ENCODE results near the gene CRYGS.
"Not testable (repeated sequence)": the region's sequence is repeated elsewhere in the genome, so short reads cannot be mapped to it uniquely, and the experiment has no call there.

The CRYGS gene

GRCh38 chr3:186540221-186540834 is 3.9 kb downstream of the CRYGS start:
- TF ChIP-seq CTCF (IDR thresholded peaks at IDR 0.05; ENCODE audit: low read depth, low read length) = peak; percentile 75
- Histone ChIP-seq H3K9me3 (no peaks in the 10 kb centered on the region), H3K4me1 (peaks cover 39% of the 10 kb centered on the region), H3K36me3 (peaks cover 2% of the 10 kb centered on the region; the same call in 1 of the 2 replicates), H3K4me3 (ENCODE audit: low read depth, low read length) (peak overlapping the region; percentile 32), H3K27me3 (no peaks in the 10 kb centered on the region)
- peak; percentile 75 for DNase-seq

GRCh38 chr3:186538779-186539178 is 5.4 kb downstream of the CRYGS start:
- no peak for TF ChIP-seq CTCF (IDR thresholded peaks at IDR 0.05; ENCODE audit: low read depth, low read length)
- H3K4me1 ChIP-seq = peaks cover 46% of the 10 kb centered on the region
- H3K36me3 ChIP-seq = no peaks in the 10 kb centered on the region
- no peak overlapping the region for H3K4me3 ChIP-seq (ENCODE audit: low read depth, low read length)
- no peaks in the 10 kb centered on the region for H3K9me3 ChIP-seq
- DNase-seq = no peak
- no peaks in the 10 kb centered on the region for H3K27me3 ChIP-seq

DNA sequence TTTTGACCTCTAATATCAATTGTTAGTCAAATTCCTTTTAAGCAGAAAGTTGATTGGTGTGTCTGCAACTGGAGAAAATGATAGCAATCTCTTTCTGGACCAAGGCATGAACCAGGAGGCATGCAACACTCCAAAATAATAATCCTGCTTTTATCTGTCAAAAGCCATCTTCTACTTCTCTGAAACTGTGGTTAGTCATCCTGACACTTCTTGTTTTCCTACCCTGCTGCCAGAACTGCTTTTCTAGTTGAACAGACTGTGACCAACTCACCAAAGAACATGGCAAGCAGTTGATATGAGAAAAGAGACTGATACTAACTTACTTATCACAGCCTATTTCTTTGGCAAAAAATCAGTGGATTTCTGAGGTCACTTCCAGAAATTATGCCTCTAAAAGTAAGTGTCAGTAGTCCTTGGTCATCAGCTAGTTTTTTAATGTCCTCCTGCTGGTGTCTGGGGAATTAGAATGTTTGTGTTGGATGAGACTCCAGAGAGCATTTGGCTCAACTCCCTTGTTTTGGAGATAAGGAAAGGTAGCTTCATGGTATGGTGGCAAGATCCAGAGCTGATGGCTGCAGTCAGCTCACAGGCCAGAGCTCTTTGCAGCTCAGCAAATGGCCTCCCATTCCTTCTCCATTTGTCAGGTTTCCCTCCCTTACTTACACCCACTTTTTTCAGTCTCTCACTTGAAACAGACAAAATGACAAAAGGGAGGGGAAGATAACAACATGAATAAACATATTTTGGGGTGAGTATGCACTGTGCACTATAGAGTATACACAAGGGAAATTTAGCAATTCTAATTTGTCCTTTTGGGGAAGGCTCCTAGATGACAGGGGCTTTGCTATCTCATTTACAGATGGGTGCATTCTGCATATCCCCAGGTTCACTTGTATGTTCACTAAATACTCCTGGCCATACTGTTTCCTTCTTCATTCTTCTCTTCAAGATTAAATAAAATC is 7.0 kb downstream of the CRYGS start:
- no peak for TF ChIP-seq CTCF (IDR thresholded peaks at IDR 0.05; ENCODE audit: low read depth, low read length)
- Histone ChIP-seq H3K9me3 (no peaks in the 10 kb centered on the region), H3K27me3 (no peaks in the 10 kb centered on the region), H3K4me3 (ENCODE audit: low read depth, low read length) (no peak overlapping the region), H3K36me3 (no peaks in the 10 kb centered on the region), H3K4me1 (peaks cover 54% of the 10 kb centered on the region)
- DNase-seq = peak; percentile 51

GRCh38 chr3:186534113-186534669 is 10.0 kb downstream of the CRYGS start:
- TF ChIP-seq CTCF (IDR thresholded peaks at IDR 0.05; ENCODE audit: low read depth, low read length) = no peak

DNA sequence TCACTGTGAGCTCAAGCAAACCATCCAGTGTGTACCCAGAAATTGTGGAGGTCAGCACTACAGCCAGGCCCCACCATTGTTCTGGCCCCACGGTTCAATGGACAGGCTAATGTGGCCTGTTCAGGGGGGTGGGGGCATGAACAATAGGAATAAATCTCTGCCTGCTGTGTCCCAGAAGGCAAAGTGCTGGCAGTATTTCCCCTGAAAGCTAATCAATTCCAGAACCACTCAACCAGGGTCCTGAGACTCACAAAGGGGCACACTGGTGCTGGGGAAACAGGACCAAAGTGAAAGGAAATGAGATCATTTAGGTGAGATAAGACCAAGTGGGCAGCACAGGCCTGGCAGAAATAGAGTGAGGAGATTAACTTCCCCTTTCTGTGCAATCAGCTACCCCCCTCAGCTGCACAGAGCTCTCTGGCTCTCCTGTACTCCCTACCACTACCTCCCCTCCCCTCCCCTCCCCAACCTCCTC is 11.5 kb downstream of the CRYGS start:
- peak; percentile 86 for DNase-seq
- H3K9me3 ChIP-seq = no peaks in the 10 kb centered on the region
- no peaks in the 10 kb centered on the region for H3K36me3 ChIP-seq
- TF ChIP-seq CTCF (IDR thresholded peaks at IDR 0.05; ENCODE audit: low read depth, low read length) = no peak
- no peak overlapping the region for H3K4me3 ChIP-seq (ENCODE audit: low read depth, low read length)
- no peaks in the 10 kb centered on the region for H3K27me3 ChIP-seq
- peaks cover 49% of the 10 kb centered on the region for H3K4me1 ChIP-seq

More at GRCh38 chr3:186534113-186534669, 10.0 kb downstream of the CRYGS start:
- H3K36me3 ChIP-seq = no peaks in the 10 kb centered on the region
- no peaks in the 10 kb centered on the region for H3K9me3 ChIP-seq
- DNase-seq = no peak
- H3K4me1 ChIP-seq = peaks cover 60% of the 10 kb centered on the region
- H3K27me3 ChIP-seq = no peaks in the 10 kb centered on the region
- no peak overlapping the region for H3K4me3 ChIP-seq (ENCODE audit: low read depth, low read length)

DNA sequence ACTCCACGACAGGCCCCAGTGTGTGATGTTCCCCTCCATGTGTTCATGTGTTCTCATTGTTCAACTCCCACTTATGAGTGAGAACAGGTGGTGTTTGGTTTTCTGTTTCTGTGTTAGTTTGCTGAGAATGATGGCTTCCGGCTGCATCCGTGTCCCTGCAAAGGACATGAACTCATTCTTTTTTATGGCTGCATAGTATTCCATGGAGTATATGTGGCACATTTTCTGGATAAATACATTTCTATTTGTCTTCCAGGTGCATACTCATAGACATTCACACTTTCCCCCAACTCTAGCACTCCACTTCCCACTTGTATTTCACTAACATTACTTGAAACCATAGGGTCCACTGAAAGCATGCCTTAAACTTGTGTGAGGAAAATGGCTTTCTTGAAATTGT is 12.5 kb downstream of the CRYGS start:
- H3K27me3 ChIP-seq; H3K4me3 ChIP-seq (ENCODE audit: low read depth, low read length); H3K9me3 ChIP-seq; DNase-seq; H3K36me3 ChIP-seq: not testable (repeated sequence)
- H3K4me1 ChIP-seq = peaks cover 42% of the 10 kb centered on the region

Data from BE2C (cell line).